HG03558 (cell line): ENCODE measurements around the gene CHD9.
"Not testable (repeated sequence)": the region's sequence is repeated elsewhere in the genome, so short reads cannot be mapped to it uniquely, and the experiment has no call there.

Source experiments
- ATAC-seq: cut with Tn5 transposase; IDR thresholded peaks from one replicate; pipeline ENCODE4 v1.9.1; 2021; ENCODE audit warnings: moderate number of reproducible peaks; ENCODE audit not compliant: unreplicated experiment; ENCODE audit errors: extremely low read depth

Gene CHD9

GRCh38 chr16:53074296-53074695, 19.5 kb downstream of the CHD9 start:
- ATAC-seq: not testable (repeated sequence)

- not testable (repeated sequence) for ATAC-seq
Measured at GRCh38 chr16:53075461-53075860, 20.7 kb downstream of the CHD9 start.

GRCh38 chr16:53078247-53078646, 23.5 kb downstream of the CHD9 start:
- ATAC-seq: no peak

GRCh38 chr16:53078765-53079485, 24.1 kb downstream of the CHD9 start:
- ATAC-seq: no peak

- ATAC-seq: no peak
Measured at GRCh38 chr16:53080345-53081031, 25.7 kb downstream of the CHD9 start.

GRCh38 chr16:53081032-53081424, 26.2 kb downstream of the CHD9 start:
- no peak for ATAC-seq

- ATAC-seq: no peak
Measured at GRCh38 chr16:53081686-53082407, 27.1 kb downstream of the CHD9 start.

GRCh38 chr16:53082509-53082908, 27.7 kb downstream of the CHD9 start:
- no peak for ATAC-seq

- no peak for ATAC-seq
Measured at GRCh38 chr16:53083119-53083518, 28.3 kb downstream of the CHD9 start.

- ATAC-seq: no peak
Measured at GRCh38 chr16:53084141-53084541, 29.4 kb downstream of the CHD9 start.

- ATAC-seq: no peak
Measured at GRCh38 chr16:53084746-53085334, 30.0 kb downstream of the CHD9 start.

- no peak for ATAC-seq
Measured at GRCh38 chr16:53085369-53085843, 30.6 kb downstream of the CHD9 start.

- no peak for ATAC-seq
Measured at GRCh38 chr16:53085931-53086421, 31.2 kb downstream of the CHD9 start.

GRCh38 chr16:53087101-53087500, 32.3 kb downstream of the CHD9 start:
- no peak for ATAC-seq

- no peak for ATAC-seq
Measured at GRCh38 chr16:53089434-53090285, 34.9 kb downstream of the CHD9 start.

- no peak for ATAC-seq
Measured at GRCh38 chr16:53090286-53090590, 35.4 kb downstream of the CHD9 start.

GRCh38 chr16:53090591-53091411, 36.0 kb downstream of the CHD9 start:
- no peak for ATAC-seq

GRCh38 chr16:53091466-53092211, 36.8 kb downstream of the CHD9 start:
- ATAC-seq: peak; percentile 56
